HCT116 (cell line): ENCODE measurements around the gene ATP6V0B. TPM values are rescaled to one million over a fixed set of nuclear protein-coding genes. Genes with fewer than 3 reads are reported as not detected.

Source experiments
- ATAC-seq: fragments of 200-7000 bp; cut with Tn5 transposase; 2 replicates; pipeline ENCODE4 v1.9.1; 2020; ENCODE audit warnings: mild to moderate bottlenecking, moderate library complexity
- BruUV-seq: library from RNA; stranded (reverse); fragments of 400-500 nt; replicated peaks from 2 replicates; lab custom pipeline; 2021; lab: Mats Ljungman, UMichigan
- CTCF ChIA-PET: fragments of 300-600 bp; sonication (Branson Sonifier 250); formaldehyde crosslinking; loops from one replicate; lab custom pipeline; 2021; ENCODE audit warnings: antibody characterized with exemption; lab: Charles Lee
- POLR2A ChIA-PET: fragments of 300-600, 350-600 bp; sonication (Branson Sonifier 250); formaldehyde crosslinking; loops from one replicate; lab custom pipeline; 2021; ENCODE audit warnings: antibody characterized with exemption; lab: Charles Lee
- RAD21 ChIA-PET, 2 experiments: fragments of 300-600 bp; sonication (Branson Sonifier 250); formaldehyde crosslinking; loops; one replicate each; lab custom pipeline; 2023; ENCODE audit warnings: low total read pairs in 2 of 2; ENCODE audit not compliant: uncharacterized antibody in 2 of 2, unreplicated experiment in 2 of 2, low non-redundant PET in 1 of 2; lab: Charles Lee
- DNase-seq: peaks from one replicate; pipeline ENCODE4 v3.0.0-alpha.2; 2010; ENCODE audit warnings: low read depth, low spot score
- H2AFZ ChIP-seq: fragments of 200-600 bp; shearing (Covaris generic), sonication (generic); 2 replicates; pipeline ENCODE4 v1.6.1; 2017; ENCODE audit warnings: low read depth, mixed run types, mixed read lengths, antibody characterized with exemption, low read length; ENCODE audit not compliant: poor library complexity, severe bottlenecking
- H3K27ac ChIP-seq: 2 replicates; pipeline ENCODE4 v1.5.1; 2012; ENCODE audit warnings: low read depth, low read length
- H3K27me3 ChIP-seq: fragments of 200-600 bp; sonication (generic); 2 replicates; pipeline ENCODE4 v1.6.1; 2016; ENCODE audit warnings: mixed run types, low read length, mixed read lengths; ENCODE audit not compliant: insufficient read depth
- H3K36me3 ChIP-seq, 2 experiments: fragments of 200-500 bp in 1 of 2; fragments of 200-600 bp in 1 of 2; sonication (Bioruptor generic) in 1 of 2; sonication (generic) in 1 of 2; 2 replicates each; pipeline versions ENCODE4 v1.5.1 to v1.6.1; 2014 to 2016; ENCODE audit warnings: low read length in 2 of 2, inconsistent platforms in 1 of 2, mixed read lengths in 1 of 2, mixed run types in 1 of 2; ENCODE audit not compliant: insufficient read depth in 2 of 2, control insufficient read depth in 1 of 2
- H3K4me1 ChIP-seq, 2 experiments: fragments of 200-600 bp in 1 of 2; sonication (generic) in 1 of 2; 2 replicates each; pipeline versions ENCODE4 v1.5.1 to v1.6.1; 2012 to 2017; ENCODE audit warnings: low read length in 2 of 2, inconsistent platforms in 1 of 2, mild to moderate bottlenecking in 1 of 2, mixed read lengths in 1 of 2, mixed run types in 1 of 2, moderate library complexity in 1 of 2; ENCODE audit not compliant: insufficient read depth in 2 of 2, control insufficient read depth in 1 of 2
- H3K4me2 ChIP-seq: fragments of 200-600 bp; sonication (generic); 2 replicates; pipeline ENCODE4 v1.6.1; 2017; ENCODE audit warnings: mixed run types, low read length, mixed read lengths
- H3K4me3 ChIP-seq, 2 experiments: fragments of 200-600 bp in 1 of 2; sonication (generic) in 1 of 2; replicated peaks in 1 of 2; 2 replicates each; pipeline ENCODE4 v1.5.1; 2011 to 2016; ENCODE audit warnings: low read length in 2 of 2, control low read depth in 1 of 2, low read depth in 1 of 2, mild to moderate bottlenecking in 1 of 2, mixed read lengths in 1 of 2, mixed run types in 1 of 2
- H3K79me2 ChIP-seq: fragments of 200-600 bp; sonication (generic); 2 replicates; pipeline ENCODE4 v1.6.1; 2017; ENCODE audit warnings: mild to moderate bottlenecking, mixed run types, low read length, moderate library complexity, mixed read lengths; ENCODE audit not compliant: insufficient read depth
- H3K9ac ChIP-seq: fragments of 200-600 bp; sonication (generic); 2 replicates; pipeline ENCODE4 v1.6.1; 2016; ENCODE audit warnings: low read length, mixed read lengths
- H3K9me2 ChIP-seq: fragments of 200-600 bp; sonication (generic), shearing (Covaris generic); 2 replicates; pipeline ENCODE4 v1.6.1; 2017; ENCODE audit warnings: mixed run types, mild to moderate bottlenecking, moderate library complexity; ENCODE audit not compliant: insufficient read depth
- H3K9me3 ChIP-seq, 2 experiments: fragments of 200-500 bp in 1 of 2; fragments of 200-600 bp in 1 of 2; sonication (Bioruptor generic) in 1 of 2; sonication (generic) in 1 of 2; 2 replicates each; pipeline ENCODE4 v1.6.1; 2014 to 2017; ENCODE audit warnings: low read length in 2 of 2, mixed read lengths in 2 of 2, inconsistent platforms in 1 of 2, low read depth in 1 of 2, mild to moderate bottlenecking in 1 of 2, mixed run types in 1 of 2, moderate library complexity in 1 of 2; ENCODE audit not compliant: control insufficient read depth in 1 of 2, insufficient read depth in 1 of 2
- H4K20me1 ChIP-seq: fragments of 200-600 bp; sonication (generic), shearing (Covaris generic); 2 replicates; pipeline ENCODE4 v1.6.1; 2017; ENCODE audit warnings: mixed run types, mild to moderate bottlenecking, moderate library complexity; ENCODE audit not compliant: insufficient read depth
- ATF3 ChIP-seq: IDR thresholded peaks from 2 replicates; pipeline ENCODE4 v1.6.1; 2012
- CBX3 ChIP-seq: IDR thresholded peaks from 2 replicates; pipeline ENCODE4 v1.6.1; 2012; ENCODE audit warnings: low read depth
- CEBPB ChIP-seq: IDR thresholded peaks from 2 replicates; pipeline ENCODE4 v1.6.1; 2012; ENCODE audit warnings: low read depth
- EGR1 ChIP-seq: IDR thresholded peaks from 2 replicates; pipeline ENCODE4 v1.6.1; 2012; ENCODE audit warnings: low read depth
- ELF1 ChIP-seq: IDR thresholded peaks from 2 replicates; pipeline ENCODE4 v1.6.1; 2012; ENCODE audit warnings: low read depth, borderline replicate concordance
- EZH2 ChIP-seq: fragments of 200-600 bp; sonication (generic); IDR thresholded peaks from 2 replicates; pipeline ENCODE4 v1.6.1; 2017; ENCODE audit warnings: antibody characterized with exemption, mixed run types
- FOSL1 ChIP-seq: IDR thresholded peaks from 2 replicates; pipeline ENCODE4 v1.6.1; 2012; ENCODE audit warnings: low read depth
- POLR2A ChIP-seq: IDR thresholded peaks from 2 replicates; pipeline ENCODE4 v1.7.0; 2011; ENCODE audit warnings: borderline replicate concordance; ENCODE audit not compliant: insufficient read depth, insufficient read length; ENCODE audit errors: extremely low read depth
- POLR2AphosphoS5 ChIP-seq: IDR thresholded peaks from 2 replicates; pipeline ENCODE4 v1.6.1; 2011; ENCODE audit warnings: mild to moderate bottlenecking, low read depth, low read length, moderate library complexity
- SIN3A ChIP-seq: IDR thresholded peaks from 2 replicates; pipeline ENCODE4 v1.6.1; 2012; ENCODE audit warnings: low read depth
- SP1 ChIP-seq: IDR thresholded peaks from 2 replicates; pipeline ENCODE4 v1.6.1; 2012; ENCODE audit warnings: low read depth
- SRF ChIP-seq: IDR thresholded peaks from 2 replicates; pipeline ENCODE4 v1.6.1; 2012; ENCODE audit warnings: low read depth
- TCF7L2 ChIP-seq: IDR thresholded peaks from 2 replicates; pipeline ENCODE4 v1.7.0; 2011; ENCODE audit warnings: borderline replicate concordance, inconsistent platforms; ENCODE audit not compliant: insufficient read depth, insufficient read length; ENCODE audit errors: extremely low read depth
- YY1 ChIP-seq: IDR thresholded peaks from 2 replicates; pipeline ENCODE4 v1.6.1; 2011; ENCODE audit warnings: low read length, low read depth, moderate library complexity, mild to moderate bottlenecking; ENCODE audit not compliant: insufficient replicate concordance; ENCODE audit errors: extremely low read depth
- ZFX ChIP-seq: fragments of 450-650 bp; IDR thresholded peaks from 2 replicates; pipeline ENCODE4 v1.6.1; 2017
- ZNF274 ChIP-seq: fragments of 200-500 bp; sonication (Bioruptor generic); IDR thresholded peaks from 2 replicates; pipeline ENCODE4 v1.6.1; 2014; ENCODE audit warnings: mild to moderate bottlenecking, low read depth, low read length, inconsistent platforms
- intact Hi-C: fragments of 100-400 bp; cut with micrococcal nuclease; formaldehyde crosslinking; loops from 2 replicates; pipeline ENCODE4 v1.10.0; 2022
- total RNA-seq: library from RNA; stranded (reverse); gene quantifications from one replicate; pipeline ENCODE4 v1.2.1, GENCODE V29; 2021; ENCODE audit not compliant: unreplicated experiment
- TF ChIP-seq, protein P1 (sequence below): IDR thresholded peaks from 2 replicates; pipeline ENCODE4 v1.6.1; 2012; ENCODE audit warnings: low read depth
- TF ChIP-seq, protein P2 (sequence below), 3 experiments: fragments of 200-600 bp in 1 of 3; sonication (generic) in 1 of 3; IDR thresholded peaks in 2 of 3; conservative IDR thresholded peaks in 1 of 3; 2 replicates each; pipeline ENCODE4 v1.5.1; 2012 to 2017; ENCODE audit warnings: low read depth in 2 of 3, low read length in 2 of 3, antibody characterized with exemption in 1 of 3, borderline replicate concordance in 1 of 3, control low read depth in 1 of 3, mild to moderate bottlenecking in 1 of 3, mixed read lengths in 1 of 3, mixed run types in 1 of 3, moderate library complexity in 1 of 3; ENCODE audit not compliant: insufficient read depth in 1 of 3

The ATP6V0B gene
- total RNA-seq, 1 experiment from 2014 or later = 122 TPM

GRCh38 chr1:43963006-43963405, 11.8 kb upstream of the ATP6V0B start:
- Histone ChIP-seq H3K4me3 (no peak overlapping the region), H3K27ac (no peak overlapping the region), H2AFZ (no peak overlapping the region), H3K9me3 (no peaks in the 10 kb centered on the region), H3K79me2 (no peaks in the 10 kb centered on the region), H3K4me2 (no peak overlapping the region), H3K9me2 (no peaks in the 10 kb centered on the region), H3K9ac (no peak overlapping the region), H4K20me1 (no peaks in the 10 kb centered on the region), H3K4me1 (no peaks in the 10 kb centered on the region), H3K27me3 (no peaks in the 10 kb centered on the region), H3K36me3 (peaks cover 0 to 3% of the 10 kb centered on the region in 2 experiments; a peak in 2 of 4 replicates)
- ChIA-PET CTCF (no interaction called here), RAD21 (no interaction called here), POLR2A (no interaction called here)
- ATAC-seq = no peak
- BruUV-seq = no TSS peak
- no peak for TF ChIP-seq POLR2AphosphoS5
- TF ChIP-seq ATF3 = no peak
- TF ChIP-seq SIN3A = no peak
- no peak for TF ChIP-seq CEBPB
- TF ChIP-seq SP1 = no peak
- TF ChIP-seq, protein P1, sequence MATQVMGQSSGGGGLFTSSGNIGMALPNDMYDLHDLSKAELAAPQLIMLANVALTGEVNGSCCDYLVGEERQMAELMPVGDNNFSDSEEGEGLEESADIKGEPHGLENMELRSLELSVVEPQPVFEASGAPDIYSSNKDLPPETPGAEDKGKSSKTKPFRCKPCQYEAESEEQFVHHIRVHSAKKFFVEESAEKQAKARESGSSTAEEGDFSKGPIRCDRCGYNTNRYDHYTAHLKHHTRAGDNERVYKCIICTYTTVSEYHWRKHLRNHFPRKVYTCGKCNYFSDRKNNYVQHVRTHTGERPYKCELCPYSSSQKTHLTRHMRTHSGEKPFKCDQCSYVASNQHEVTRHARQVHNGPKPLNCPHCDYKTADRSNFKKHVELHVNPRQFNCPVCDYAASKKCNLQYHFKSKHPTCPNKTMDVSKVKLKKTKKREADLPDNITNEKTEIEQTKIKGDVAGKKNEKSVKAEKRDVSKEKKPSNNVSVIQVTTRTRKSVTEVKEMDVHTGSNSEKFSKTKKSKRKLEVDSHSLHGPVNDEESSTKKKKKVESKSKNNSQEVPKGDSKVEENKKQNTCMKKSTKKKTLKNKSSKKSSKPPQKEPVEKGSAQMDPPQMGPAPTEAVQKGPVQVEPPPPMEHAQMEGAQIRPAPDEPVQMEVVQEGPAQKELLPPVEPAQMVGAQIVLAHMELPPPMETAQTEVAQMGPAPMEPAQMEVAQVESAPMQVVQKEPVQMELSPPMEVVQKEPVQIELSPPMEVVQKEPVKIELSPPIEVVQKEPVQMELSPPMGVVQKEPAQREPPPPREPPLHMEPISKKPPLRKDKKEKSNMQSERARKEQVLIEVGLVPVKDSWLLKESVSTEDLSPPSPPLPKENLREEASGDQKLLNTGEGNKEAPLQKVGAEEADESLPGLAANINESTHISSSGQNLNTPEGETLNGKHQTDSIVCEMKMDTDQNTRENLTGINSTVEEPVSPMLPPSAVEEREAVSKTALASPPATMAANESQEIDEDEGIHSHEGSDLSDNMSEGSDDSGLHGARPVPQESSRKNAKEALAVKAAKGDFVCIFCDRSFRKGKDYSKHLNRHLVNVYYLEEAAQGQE = no peak
- no peak for TF ChIP-seq YY1
- TF ChIP-seq SRF = no peak
- TF ChIP-seq CBX3 = no peak
- no peak for TF ChIP-seq ZNF274
- TF ChIP-seq EZH2 = no peak
- no peak for TF ChIP-seq EGR1
- TF ChIP-seq FOSL1 = no peak
- TF ChIP-seq POLR2A = no peak
- no peak for TF ChIP-seq TCF7L2
- TF ChIP-seq ELF1 = no peak
- TF ChIP-seq, protein P2, sequence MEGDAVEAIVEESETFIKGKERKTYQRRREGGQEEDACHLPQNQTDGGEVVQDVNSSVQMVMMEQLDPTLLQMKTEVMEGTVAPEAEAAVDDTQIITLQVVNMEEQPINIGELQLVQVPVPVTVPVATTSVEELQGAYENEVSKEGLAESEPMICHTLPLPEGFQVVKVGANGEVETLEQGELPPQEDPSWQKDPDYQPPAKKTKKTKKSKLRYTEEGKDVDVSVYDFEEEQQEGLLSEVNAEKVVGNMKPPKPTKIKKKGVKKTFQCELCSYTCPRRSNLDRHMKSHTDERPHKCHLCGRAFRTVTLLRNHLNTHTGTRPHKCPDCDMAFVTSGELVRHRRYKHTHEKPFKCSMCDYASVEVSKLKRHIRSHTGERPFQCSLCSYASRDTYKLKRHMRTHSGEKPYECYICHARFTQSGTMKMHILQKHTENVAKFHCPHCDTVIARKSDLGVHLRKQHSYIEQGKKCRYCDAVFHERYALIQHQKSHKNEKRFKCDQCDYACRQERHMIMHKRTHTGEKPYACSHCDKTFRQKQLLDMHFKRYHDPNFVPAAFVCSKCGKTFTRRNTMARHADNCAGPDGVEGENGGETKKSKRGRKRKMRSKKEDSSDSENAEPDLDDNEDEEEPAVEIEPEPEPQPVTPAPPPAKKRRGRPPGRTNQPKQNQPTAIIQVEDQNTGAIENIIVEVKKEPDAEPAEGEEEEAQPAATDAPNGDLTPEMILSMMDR (IDR thresholded peaks at IDR 0.05 in 2 of 3, conservative IDR thresholded peaks at IDR 0.05 in 1 of 3; ENCODE audit: borderline replicate concordance in 1 of 3, insufficient read depth in 1 of 3, low read depth in 2 of 3, low read length in 2 of 3) = no peak
- no peak for TF ChIP-seq ZFX
- intact Hi-C loops = no loop called here
- DNase-seq = no peak
